HUES6 (cell line): Measurements from ENCODE around the gene DNAH8.
"Not testable (repeated sequence)": the region's sequence is repeated elsewhere in the genome, so short reads cannot be mapped to it uniquely, and the experiment has no call there.

Experiments used
- H3K27ac ChIP-seq: 2 replicates; pipeline ENCODE4 v1.7.0; 2013; ENCODE audit warnings: low read depth, mild to moderate bottlenecking, low read length, inconsistent platforms
- H3K27me3 ChIP-seq: 2 replicates; pipeline ENCODE4 v1.6.1; 2013; ENCODE audit warnings: low read length; ENCODE audit not compliant: control insufficient read depth, insufficient read depth
- H3K36me3 ChIP-seq: 2 replicates; pipeline ENCODE4 v1.6.1; 2013; ENCODE audit warnings: low read length; ENCODE audit not compliant: control insufficient read depth, insufficient read depth
- H3K4me1 ChIP-seq: 2 replicates; pipeline ENCODE4 v1.6.1; 2013; ENCODE audit warnings: low read length; ENCODE audit not compliant: control insufficient read depth, insufficient read depth
- H3K4me3 ChIP-seq: 2 replicates; pipeline ENCODE4 v1.5.1; 2013; ENCODE audit warnings: low read depth, low read length
- H3K9ac ChIP-seq: one replicate; pipeline ENCODE4 v1.6.1; 2013; ENCODE audit warnings: mild to moderate bottlenecking, low read length
- H3K9me3 ChIP-seq: 2 replicates; pipeline ENCODE4 v1.6.1; 2013; ENCODE audit warnings: low read depth, low read length; ENCODE audit not compliant: control insufficient read depth, insufficient read depth

The DNAH8 gene

GRCh38 chr6:38779310-38780062, 64.4 kb downstream of the DNAH8 start:
- Histone ChIP-seq H3K27ac (no peak overlapping the region), H3K9me3 (no peaks in the 10 kb centered on the region), H3K36me3 (no peaks in the 10 kb centered on the region), H3K9ac (no peak overlapping the region), H3K27me3 (no peaks in the 10 kb centered on the region), H3K4me1 (peaks cover 13% of the 10 kb centered on the region), H3K4me3 (no peak overlapping the region)

GRCh38 chr6:38782616-38783015, 67.5 kb downstream of the DNAH8 start:
- no peak overlapping the region for H3K27ac ChIP-seq
- no peaks in the 10 kb centered on the region for H3K27me3 ChIP-seq
- H3K9ac ChIP-seq = no peak overlapping the region
- no peak overlapping the region for H3K4me3 ChIP-seq
- H3K36me3 ChIP-seq = no peaks in the 10 kb centered on the region
- peaks cover 15% of the 10 kb centered on the region for H3K4me1 ChIP-seq
- no peaks in the 10 kb centered on the region for H3K9me3 ChIP-seq

DNA sequence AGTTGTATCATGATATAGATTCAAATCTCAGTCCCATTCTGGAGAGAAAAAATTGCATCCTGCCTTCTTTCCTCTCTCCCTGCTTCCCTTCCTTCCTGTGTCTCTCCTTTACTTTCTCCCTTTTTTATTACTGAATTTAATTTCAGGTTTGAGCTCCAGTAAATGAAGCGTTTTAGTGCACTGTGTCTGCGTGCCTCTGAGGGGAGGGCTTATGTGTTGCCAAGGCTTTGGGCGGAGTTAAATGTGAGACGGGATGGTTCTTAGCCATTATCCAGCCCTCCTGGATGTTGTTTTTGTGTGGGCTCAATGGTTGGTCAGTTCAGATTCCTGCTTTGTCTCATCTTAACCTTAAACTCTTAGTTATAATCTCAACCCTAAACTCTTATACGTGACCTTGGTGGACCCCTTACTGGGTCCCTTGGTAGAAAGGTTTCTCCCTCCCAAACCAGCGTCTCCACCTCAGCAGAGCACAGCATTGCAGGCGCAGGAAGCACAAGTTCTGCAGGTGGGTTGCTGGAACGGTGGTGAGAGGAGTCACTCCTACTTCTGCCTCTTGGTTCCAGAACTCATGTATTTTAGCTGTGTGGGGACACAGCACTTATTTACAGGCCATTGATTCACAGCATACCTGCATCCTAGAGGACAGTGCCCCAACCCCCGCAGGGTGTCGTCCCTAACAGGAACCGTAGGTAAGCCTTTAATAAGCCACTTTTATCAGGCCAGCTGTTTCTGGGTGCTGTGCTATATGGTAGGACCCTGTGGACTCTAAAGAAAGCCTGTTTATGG, 68.5 kb downstream of the DNAH8 start:
- Histone ChIP-seq H3K27ac (no peak overlapping the region), H3K9me3 (no peaks in the 10 kb centered on the region), H3K4me3 (peak overlapping the region; percentile 24; the same call in 1 of the 2 replicates), H3K36me3 (no peaks in the 10 kb centered on the region), H3K4me1 (peaks cover 15% of the 10 kb centered on the region), H3K9ac (no peak overlapping the region), H3K27me3 (no peaks in the 10 kb centered on the region)

DNA sequence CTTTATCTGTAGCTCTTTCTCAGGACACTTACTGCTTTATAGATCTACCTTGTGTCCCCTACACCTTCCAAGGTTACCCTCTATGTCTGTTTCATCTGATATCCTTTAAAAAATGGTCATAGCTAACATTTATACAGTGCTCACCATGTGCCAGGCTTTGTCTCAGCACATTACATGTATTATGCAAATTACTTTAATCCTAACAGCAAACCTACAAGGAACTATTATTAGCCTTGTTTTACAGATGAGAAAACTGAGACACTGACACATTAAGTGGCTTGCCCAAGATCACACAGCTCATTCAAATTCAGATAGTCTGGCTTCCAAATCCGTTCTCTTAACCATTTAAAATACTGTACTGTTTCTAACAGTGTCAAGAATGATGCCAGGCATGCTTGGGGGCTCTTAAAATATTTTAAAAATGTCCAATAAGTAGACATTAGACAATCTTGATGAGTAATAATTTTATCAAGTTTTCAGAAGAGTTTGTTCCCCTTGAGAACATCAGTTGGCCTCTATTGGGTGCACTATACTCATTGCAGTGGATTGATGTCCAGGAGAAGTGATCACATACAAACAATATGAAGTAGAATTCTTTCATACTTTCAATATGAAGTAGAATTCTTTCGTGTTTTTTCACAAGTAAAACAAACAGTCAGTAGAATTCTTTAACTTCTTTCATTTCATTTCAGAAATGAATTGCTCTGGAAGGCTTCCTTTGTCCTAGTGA, 69.6 kb downstream of the DNAH8 start:
- no peaks in the 10 kb centered on the region for H3K27me3 ChIP-seq
- H3K9ac ChIP-seq = no peak overlapping the region
- H3K9me3 ChIP-seq = no peaks in the 10 kb centered on the region
- no peak overlapping the region for H3K4me3 ChIP-seq
- peaks cover 15% of the 10 kb centered on the region for H3K4me1 ChIP-seq
- H3K36me3 ChIP-seq = no peaks in the 10 kb centered on the region
- no peak overlapping the region for H3K27ac ChIP-seq

DNA sequence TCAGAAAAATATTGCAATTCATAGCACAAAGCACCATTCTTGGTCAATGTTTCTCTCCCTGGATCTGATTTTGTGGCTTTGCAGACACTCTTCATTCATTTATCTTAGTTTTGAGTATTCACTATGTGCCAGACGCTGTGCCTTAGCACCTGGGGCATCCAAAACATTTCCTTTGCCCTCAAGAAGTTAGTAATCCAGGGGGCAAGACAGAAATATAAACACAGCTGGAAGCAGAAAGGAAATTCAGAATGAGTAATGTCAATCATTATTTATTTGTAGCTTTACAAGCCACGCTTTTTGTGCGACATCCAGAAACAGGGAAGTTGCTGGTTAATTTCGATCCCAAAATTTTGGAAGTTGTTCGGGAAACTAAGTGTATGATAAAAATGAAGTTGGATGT, 71.4 kb downstream of the DNAH8 start:
- H3K4me1 ChIP-seq = peaks cover 15% of the 10 kb centered on the region
- no peak overlapping the region for H3K4me3 ChIP-seq
- H3K36me3 ChIP-seq = no peaks in the 10 kb centered on the region
- no peak overlapping the region for H3K27ac ChIP-seq
- no peak overlapping the region for H3K9ac ChIP-seq
- H3K9me3 ChIP-seq = no peaks in the 10 kb centered on the region
- H3K27me3 ChIP-seq = no peaks in the 10 kb centered on the region

DNA sequence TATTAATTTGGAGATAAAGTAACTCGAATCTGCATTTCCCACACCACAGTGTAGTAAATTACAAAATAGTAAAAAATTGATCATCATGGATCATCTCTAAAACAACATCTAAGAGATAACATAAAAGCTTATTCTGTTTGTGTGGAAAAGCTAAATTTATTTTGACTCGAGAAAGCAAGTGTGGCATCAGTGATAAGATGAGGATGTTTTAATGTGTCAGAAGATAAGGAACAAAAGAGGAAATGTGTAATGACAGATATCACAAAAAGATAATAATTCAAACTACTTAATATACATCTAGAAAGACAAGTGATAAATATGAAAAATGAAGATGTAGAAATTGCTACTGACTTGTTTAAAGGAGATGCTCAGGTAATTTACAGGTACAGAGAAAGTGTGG, 74.1 kb downstream of the DNAH8 start:
- H3K9ac ChIP-seq = no peak overlapping the region
- no peak overlapping the region for H3K4me3 ChIP-seq
- no peaks in the 10 kb centered on the region for H3K36me3 ChIP-seq
- peaks cover 5% of the 10 kb centered on the region; the same call in 1 of the 2 replicates for H3K4me1 ChIP-seq
- H3K27ac ChIP-seq = no peak overlapping the region
- H3K27me3 ChIP-seq = no peaks in the 10 kb centered on the region
- H3K9me3 ChIP-seq = no peaks in the 10 kb centered on the region

- Histone ChIP-seq H3K9ac (no peak overlapping the region), H3K36me3 (no peaks in the 10 kb centered on the region), H3K27ac (no peak overlapping the region), H3K27me3 (no peaks in the 10 kb centered on the region), H3K9me3 (no peaks in the 10 kb centered on the region), H3K4me3 (no peak overlapping the region), H3K4me1 (peaks cover 10% of the 10 kb centered on the region)
Observed at GRCh38 chr6:38792356-38792755, 77.2 kb downstream of the DNAH8 start.

- no peak overlapping the region for H3K4me3 ChIP-seq
- H3K36me3 ChIP-seq = no peaks in the 10 kb centered on the region
- no peak overlapping the region for H3K27ac ChIP-seq
- no peaks in the 10 kb centered on the region for H3K9me3 ChIP-seq
- no peaks in the 10 kb centered on the region for H3K27me3 ChIP-seq
- peaks cover 15% of the 10 kb centered on the region for H3K4me1 ChIP-seq
- H3K9ac ChIP-seq = no peak overlapping the region
Observed at GRCh38 chr6:38794682-38795081, 79.6 kb downstream of the DNAH8 start.

- Histone ChIP-seq H3K36me3 (no peaks in the 10 kb centered on the region), H3K27ac (no peak overlapping the region), H3K4me1 (peaks cover 15% of the 10 kb centered on the region), H3K27me3 (no peaks in the 10 kb centered on the region), H3K4me3 (no peak overlapping the region), H3K9me3 (no peaks in the 10 kb centered on the region), H3K9ac (no peak overlapping the region)
Observed at GRCh38 chr6:38796006-38796405, 80.9 kb downstream of the DNAH8 start.

GRCh38 chr6:38796437-38796836, 81.3 kb downstream of the DNAH8 start:
- H3K9me3 ChIP-seq, H3K36me3 ChIP-seq, H3K27ac ChIP-seq, H3K9ac ChIP-seq, H3K4me3 ChIP-seq, H3K27me3 ChIP-seq: not testable (repeated sequence)
- peaks cover 15% of the 10 kb centered on the region for H3K4me1 ChIP-seq

- Histone ChIP-seq H3K36me3 (no peaks in the 10 kb centered on the region), H3K4me1 (peaks cover 15% of the 10 kb centered on the region), H3K27me3 (no peaks in the 10 kb centered on the region), H3K4me3 (no peak overlapping the region), H3K27ac (no peak overlapping the region), H3K9ac (no peak overlapping the region), H3K9me3 (no peaks in the 10 kb centered on the region)
Observed at GRCh38 chr6:38796850-38797249, 81.7 kb downstream of the DNAH8 start.
